Measurements from ENCODE around the gene CST9. TPM values are rescaled to one million over a fixed set of nuclear protein-coding genes. Genes with fewer than 3 reads are reported as not detected.

CST9 gene
- total and polyA plus RNA-seq, 10 of the 15 experiments (the other 5 are each of a cell fraction or from before 2014, with no cell fraction given), result not detected

GRCh38 chr20:23632711-23633573 is 27.2 kb upstream of the CST9 start:
- SMC1A ChIA-PET (ENCODE audit: uncharacterized antibody, unreplicated experiment), result no interaction called here
- TF ChIP-seq ZNF217 (IDR thresholded peaks at IDR 0.05) (no peak), POU2F2 (IDR thresholded peaks at IDR 0.05; ENCODE audit: borderline replicate concordance, low read depth, low read length) (no peak), BCL11A (IDR thresholded peaks at IDR 0.05; ENCODE audit: low read depth, low read length) (no peak), NR2F1 (conservative IDR thresholded peaks at IDR 0.05) (no peak), ZNF207 (IDR thresholded peaks at IDR 0.05; ENCODE audit: borderline replicate concordance) (no peak), USF1 (IDR thresholded peaks at IDR 0.05; ENCODE audit: borderline replicate concordance, extremely low read length, insufficient read depth, low read depth, low read length) (no peak), IRF4 (IDR thresholded peaks at IDR 0.05; ENCODE audit: low read depth, low read length) (no peak), USF2 (IDR thresholded peaks at IDR 0.05; ENCODE audit: borderline replicate concordance, low read depth, low read length) (no peak), CUX1 (IDR thresholded peaks at IDR 0.05; ENCODE audit: insufficient replicate concordance, low read depth, low read length) (no peak), SIX5 (IDR thresholded peaks at IDR 0.05; ENCODE audit: low read depth, low read length, severe bottlenecking) (no peak), NRF1 (conservative IDR thresholded peaks at IDR 0.05; ENCODE audit: low read depth, low read length) (no peak), FOS (IDR thresholded peaks at IDR 0.05; ENCODE audit: borderline replicate concordance, extremely low read depth, insufficient read length) (no peak), KLF5 (IDR thresholded peaks at IDR 0.05; ENCODE audit: partially characterized antibody) (no peak)

More at GRCh38 chr20:23632711-23633573, 27.2 kb upstream of the CST9 start:
- intact Hi-C loops (cut with micrococcal nuclease; ENCODE audit: unreplicated experiment), result no loop called here
- ChIA-PET CTCF (no interaction called here), RAD21 (ENCODE audit: unreplicated experiment) (no interaction called here), POLR2A (no interaction called here)
- no peak overlapping the region for H3K9ac ChIP-seq (ENCODE audit: control insufficient read depth, insufficient read depth, low read length)
- H3K9me3 ChIP-seq (replicated peaks; ENCODE audit: control insufficient read depth, insufficient read depth, low read length), result no peaks in the 10 kb centered on the region
- FAIRE-seq (no peak), ATAC-seq (no peak), DNase-seq (ENCODE audit: low read depth, low spot score) (no peak)
- H2AFZ ChIP-seq (ENCODE audit: control insufficient read depth, low read depth, low read length), result no peak overlapping the region
- no peak overlapping the region for H3K4me2 ChIP-seq (ENCODE audit: control insufficient read depth, insufficient read depth)
- H4K20me1 ChIP-seq (ENCODE audit: control insufficient read depth, insufficient read depth), result no peaks in the 10 kb centered on the region
- no peaks in the 10 kb centered on the region for H3K27me3 ChIP-seq (replicated peaks in 1 of 2; ENCODE audit: control insufficient read depth in 2 of 2, insufficient read depth in 2 of 2, low read length in 1 of 2)
- no peaks in the 10 kb centered on the region for H3K79me2 ChIP-seq (ENCODE audit: control insufficient read depth, insufficient read depth, low read length)
- in situ Hi-C loops (cut with MboI), result no loop called here
- WGBS (ENCODE audit: insufficient coverage, insufficient replicate concordance, low lambda C conversion rate, missing lambda C conversion rate), result 50% methylated on average over 8 of the region's 8 CpGs
- no peak overlapping the region for H3K4me3 ChIP-seq
- peaks cover 9% of the 10 kb centered on the region; the same call in 1 of the 2 replicates for H3K4me1 ChIP-seq (ENCODE audit: control insufficient read depth, insufficient read depth, low read length)
- H3K36me3 ChIP-seq (ENCODE audit: control insufficient read depth in 2 of 2, insufficient read depth in 2 of 2, low read length in 1 of 2), result no peaks in the 10 kb centered on the region; a peak in 1 of 4 replicates
- H3K27ac ChIP-seq (ENCODE audit: control insufficient read depth, insufficient read depth), result no peak overlapping the region
- no TSS peak for BruUV-seq (replicated peaks)
